ENCODE data around the gene KBTBD4. TPM values are rescaled to one million over a fixed set of nuclear protein-coding genes. Genes with fewer than 3 reads are reported as not detected.
"Not testable (repeated sequence)": the region's sequence is repeated elsewhere in the genome, so short reads cannot be mapped to it uniquely, and the experiment has no call there.

KBTBD4 gene
- total RNA-seq, 2 experiments from 2014 or later = 17.7 to 19.0 TPM

GRCh38 chr11:47539681-47540039 is 39.1 kb downstream of the KBTBD4 start:
- Mint-ChIP-seq H3K27ac (peak overlapping the region; percentile 66), H3K36me3 (peaks cover 21% of the 10 kb centered on the region), H3K4me3 (no peak overlapping the region), H3K9me3 (ENCODE audit: low read depth) (no peaks in the 10 kb centered on the region), H3K27me3 (no peaks in the 10 kb centered on the region), H3K4me1 (peaks cover 42% of the 10 kb centered on the region)
- no peak for DNase-seq
- no peak for ATAC-seq
- CTCF ChIA-PET = interaction anchor here (1.0 to 2.9 kb wide), 5 partner anchors 12 to 85 kb away, joined by 3 to 10 read pairs (median 4); partner anchors contain the start of genes CELF1 and PTPMT1

GRCh38 chr11:47538741-47539565 is 39.8 kb downstream of the KBTBD4 start:
- no peak overlapping the region for H3K27ac Mint-ChIP-seq
- H3K9me3 Mint-ChIP-seq (ENCODE audit: low read depth) = no peaks in the 10 kb centered on the region
- H3K36me3 Mint-ChIP-seq = peaks cover 21% of the 10 kb centered on the region
- CTCF ChIA-PET = interaction anchor here (2.6 to 2.9 kb wide), 2 partner anchors 12 to 14 kb away, joined by 10 read pairs; partner anchors contain the start of gene CELF1
- DNase-seq (no peak), ATAC-seq (no peak)
- peaks cover 38% of the 10 kb centered on the region for H3K4me1 Mint-ChIP-seq
- no peak overlapping the region for H3K4me3 Mint-ChIP-seq
- H3K27me3 Mint-ChIP-seq = no peaks in the 10 kb centered on the region

- Mint-ChIP-seq H3K27me3 (no peaks in the 10 kb centered on the region), H3K36me3 (peaks cover 21% of the 10 kb centered on the region), H3K9me3 (ENCODE audit: low read depth) (no peaks in the 10 kb centered on the region), H3K4me1 (peaks cover 28% of the 10 kb centered on the region), H3K27ac (no peak overlapping the region), H3K4me3 (no peak overlapping the region)
- DNase-seq = no peak
- no peak for ATAC-seq
- CTCF ChIA-PET = interaction anchor here (1.4 kb wide), 1 partner anchor 82 kb away, joined by 4 read pairs; no protein-coding TSS in a partner anchor
Measured at GRCh38 chr11:47536915-47537314, 41.9 kb downstream of the KBTBD4 start.

- peaks cover 12% of the 10 kb centered on the region for H3K36me3 Mint-ChIP-seq
- H3K27me3 Mint-ChIP-seq = no peaks in the 10 kb centered on the region
- peaks cover 13% of the 10 kb centered on the region for H3K4me1 Mint-ChIP-seq
- no peak for DNase-seq
- no peak overlapping the region for H3K27ac Mint-ChIP-seq
- ATAC-seq = no peak
- no peaks in the 10 kb centered on the region for H3K9me3 Mint-ChIP-seq (ENCODE audit: low read depth)
- no peak overlapping the region for H3K4me3 Mint-ChIP-seq
- CTCF ChIA-PET = interaction anchor here (1.1 to 1.2 kb wide), 2 partner anchors 15 to 17 kb away, joined by 3 to 4 read pairs; partner anchors contain the start of gene CELF1
Measured at GRCh38 chr11:47534704-47535251, 44.0 kb downstream of the KBTBD4 start.

GRCh38 chr11:47533690-47534151 is 45.0 kb downstream of the KBTBD4 start:
- Mint-ChIP-seq H3K36me3 (peaks cover 8% of the 10 kb centered on the region), H3K4me1 (peaks cover 7% of the 10 kb centered on the region), H3K27ac (no peak overlapping the region), H3K4me3 (no peak overlapping the region), H3K9me3 (ENCODE audit: low read depth) (no peaks in the 10 kb centered on the region), H3K27me3 (no peaks in the 10 kb centered on the region)
- CTCF ChIA-PET = interaction anchor here (0.8 to 1.2 kb wide), 2 partner anchors 18 to 20 kb away, joined by 3 to 4 read pairs; partner anchors contain the start of gene CELF1
- DNase-seq = no peak
- ATAC-seq = no peak

GRCh38 chr11:47532597-47533213 is 46.1 kb downstream of the KBTBD4 start:
- Mint-ChIP-seq H3K4me1 (peaks cover 5% of the 10 kb centered on the region), H3K27ac (no peak overlapping the region)
- ATAC-seq = no peak

GRCh38 chr11:47531666-47532065 is 47.1 kb downstream of the KBTBD4 start:
- CTCF ChIA-PET = interaction anchor here (1.0 to 1.4 kb wide), 3 partner anchors 22 to 157 kb away, joined by 3 read pairs; partner anchors contain the start of gene CELF1

More at GRCh38 chr11:47532597-47533213, 46.1 kb downstream of the KBTBD4 start:
- no peaks in the 10 kb centered on the region for H3K27me3 Mint-ChIP-seq
- DNase-seq = no peak
- peaks cover 6% of the 10 kb centered on the region for H3K36me3 Mint-ChIP-seq
- CTCF ChIA-PET = interaction anchor here (1.4 kb wide), 1 partner anchor 45 kb away, joined by 3 read pairs; no protein-coding TSS in a partner anchor
- H3K9me3 Mint-ChIP-seq (ENCODE audit: low read depth) = no peaks in the 10 kb centered on the region
- H3K4me3 Mint-ChIP-seq = no peak overlapping the region

GRCh38 chr11:47530721-47531120 is 48.0 kb downstream of the KBTBD4 start:
- not testable (repeated sequence) for H3K27ac Mint-ChIP-seq; ATAC-seq; DNase-seq; H3K4me3 Mint-ChIP-seq; H3K36me3 Mint-ChIP-seq; H3K27me3 Mint-ChIP-seq; H3K9me3 Mint-ChIP-seq (ENCODE audit: low read depth)
- peaks cover 11% of the 10 kb centered on the region for H3K4me1 Mint-ChIP-seq
- CTCF ChIA-PET = interaction anchor here (1.3 kb wide), 1 partner anchor 22 kb away, joined by 3 read pairs; the partner anchor contains the start of gene CELF1

More at GRCh38 chr11:47531666-47532065, 47.1 kb downstream of the KBTBD4 start:
- no peak for DNase-seq
- H3K9me3 Mint-ChIP-seq (ENCODE audit: low read depth) = no peaks in the 10 kb centered on the region
- no peak overlapping the region for H3K4me3 Mint-ChIP-seq
- no peak overlapping the region for H3K27ac Mint-ChIP-seq
- H3K36me3 Mint-ChIP-seq = peaks cover 6% of the 10 kb centered on the region
- H3K27me3 Mint-ChIP-seq = no peaks in the 10 kb centered on the region
- H3K4me1 Mint-ChIP-seq = peaks cover 5% of the 10 kb centered on the region
- ATAC-seq = no peak

- no peak for ATAC-seq
- Mint-ChIP-seq H3K4me1 (peaks cover 17% of the 10 kb centered on the region), H3K27me3 (no peaks in the 10 kb centered on the region), H3K36me3 (peaks cover 4% of the 10 kb centered on the region), H3K9me3 (ENCODE audit: low read depth) (no peaks in the 10 kb centered on the region), H3K4me3 (no peak overlapping the region), H3K27ac (no peak overlapping the region)
- no peak for DNase-seq
- CTCF ChIA-PET = no interaction called here
Measured at GRCh38 chr11:47529951-47530350, 48.8 kb downstream of the KBTBD4 start.

GRCh38 chr11:47527186-47527585 is 51.6 kb downstream of the KBTBD4 start:
- Mint-ChIP-seq H3K27ac (no peak overlapping the region), H3K9me3 (ENCODE audit: low read depth) (no peaks in the 10 kb centered on the region), H3K27me3 (no peaks in the 10 kb centered on the region), H3K4me1 (peaks cover 37% of the 10 kb centered on the region), H3K4me3 (no peak overlapping the region), H3K36me3 (peaks cover 4% of the 10 kb centered on the region)
- CTCF ChIA-PET = no interaction called here
- DNase-seq = no peak
- ATAC-seq = no peak

- H3K27ac Mint-ChIP-seq; H3K27me3 Mint-ChIP-seq; H3K4me3 Mint-ChIP-seq; H3K9me3 Mint-ChIP-seq (ENCODE audit: low read depth); ATAC-seq; CTCF ChIA-PET; H3K36me3 Mint-ChIP-seq; DNase-seq: not testable (repeated sequence)
- peaks cover 40% of the 10 kb centered on the region for H3K4me1 Mint-ChIP-seq
Measured at GRCh38 chr11:47526032-47526431, 52.7 kb downstream of the KBTBD4 start.

GRCh38 chr11:47524291-47524874 is 54.4 kb downstream of the KBTBD4 start:
- CTCF ChIA-PET = interaction anchor here (0.8 to 1.0 kb wide), 3 partner anchors 12 to 150 kb away, joined by 3 to 4 read pairs (median 3); no protein-coding TSS in a partner anchor
- Mint-ChIP-seq H3K9me3 (ENCODE audit: low read depth) (no peaks in the 10 kb centered on the region), H3K27me3 (no peaks in the 10 kb centered on the region), H3K27ac (peak overlapping the region; percentile 69), H3K36me3 (peaks cover 5% of the 10 kb centered on the region), H3K4me3 (no peak overlapping the region), H3K4me1 (peaks cover 44% of the 10 kb centered on the region)
- ATAC-seq (peak; percentile 51), DNase-seq (no peak)
